ENCODE data around the gene PVRIG.
"Not testable (repeated sequence)": the region's sequence is repeated elsewhere in the genome, so short reads cannot be mapped to it uniquely, and the experiment has no call there.

Gene PVRIG

GRCh38 chr7:100195901-100196322, 23.8 kb upstream of the PVRIG start:
- DNase-seq, result not testable (repeated sequence)

DNA sequence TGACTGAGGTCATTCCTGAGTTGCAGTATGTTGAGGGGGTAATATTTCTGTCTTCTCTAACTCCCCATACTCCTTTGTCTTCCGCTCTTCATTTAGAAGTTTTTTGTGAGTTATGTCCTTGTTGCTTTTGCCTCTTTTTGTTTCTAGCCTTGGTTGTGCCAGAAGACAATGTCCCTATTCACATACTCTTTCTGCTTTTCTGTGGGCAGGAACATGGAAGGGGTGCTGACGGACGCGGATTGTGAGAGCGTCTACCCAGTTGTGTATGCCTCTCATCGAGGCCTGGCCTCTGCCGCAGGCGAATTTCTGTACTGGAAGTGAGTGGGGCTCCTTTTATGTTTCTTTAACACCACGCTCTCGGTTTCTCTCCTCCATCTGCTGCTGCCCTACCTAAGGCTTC, 21.5 kb upstream of the PVRIG start:
- no peak for DNase-seq

DNA sequence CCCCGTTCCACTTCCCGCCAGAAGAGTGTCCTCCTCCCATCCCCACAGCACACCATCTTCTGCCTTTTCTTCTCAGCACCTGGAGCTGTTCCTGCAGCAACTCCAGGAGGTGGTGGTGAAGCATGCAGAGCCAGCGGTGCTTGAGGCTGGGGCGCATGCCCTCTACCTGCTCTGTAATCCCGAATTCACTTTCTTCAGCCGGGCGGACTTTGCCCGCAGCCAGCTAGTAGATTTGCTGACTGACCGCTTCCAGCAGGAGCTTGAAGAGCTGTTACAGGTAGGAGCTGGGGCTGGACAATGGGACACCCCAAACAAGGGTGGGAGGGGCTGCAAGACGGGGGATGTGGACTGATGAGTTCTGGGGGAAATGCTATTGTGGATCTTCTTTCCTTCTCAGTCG, 19.1 kb upstream of the PVRIG start:
- DNase-seq, result no peak

GRCh38 chr7:100204454-100204853, 15.3 kb upstream of the PVRIG start:
- no peak for DNase-seq

- DNase-seq, result no peak
Measured at GRCh38 chr7:100208911-100209408, 10.8 kb upstream of the PVRIG start.

- no peak for DNase-seq
Measured at GRCh38 chr7:100209493-100209892, 10.3 kb upstream of the PVRIG start.

DNA sequence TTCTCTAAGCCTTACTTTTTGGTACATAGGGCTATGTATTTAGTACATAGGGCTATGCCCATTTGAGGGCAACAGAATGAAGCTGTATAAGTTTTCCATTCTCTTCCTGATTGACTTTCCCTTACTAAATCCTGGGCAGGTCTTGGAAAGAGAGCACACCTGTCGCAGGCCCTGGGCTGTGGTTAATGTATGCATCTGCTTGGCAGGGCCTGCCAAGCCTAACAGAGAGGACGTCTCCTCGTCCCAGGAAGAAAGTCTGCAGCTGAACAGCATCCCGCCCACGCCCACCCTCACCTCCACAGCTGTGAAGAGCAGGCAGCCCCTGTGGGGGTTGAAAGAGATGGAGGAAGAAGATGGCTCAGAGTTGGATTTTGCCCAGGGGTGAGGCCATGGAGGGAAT, 8.9 kb upstream of the PVRIG start:
- DNase-seq, result no peak

DNA sequence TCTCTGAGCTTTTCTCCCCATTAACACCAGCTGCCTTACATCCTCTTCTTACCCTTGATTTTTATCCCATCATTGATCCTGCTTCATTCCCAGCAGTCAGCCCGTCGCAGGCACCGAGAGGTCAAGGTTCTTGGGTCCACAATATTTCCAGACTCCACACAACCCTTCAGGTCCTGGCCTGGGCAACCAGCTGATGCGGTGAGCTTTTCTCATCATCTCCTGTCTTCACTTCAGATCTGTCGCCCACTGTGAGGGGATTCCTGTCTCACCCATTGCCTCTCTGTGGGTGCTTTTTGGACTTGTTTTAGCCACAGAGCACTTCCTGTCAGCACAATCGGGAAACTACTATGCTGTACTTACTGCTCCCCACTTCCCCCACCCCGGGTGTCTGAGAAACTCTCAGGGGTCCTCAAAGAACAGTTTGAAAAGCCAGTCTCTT, 8.4 kb upstream of the PVRIG start:
- no peak for DNase-seq

DNA sequence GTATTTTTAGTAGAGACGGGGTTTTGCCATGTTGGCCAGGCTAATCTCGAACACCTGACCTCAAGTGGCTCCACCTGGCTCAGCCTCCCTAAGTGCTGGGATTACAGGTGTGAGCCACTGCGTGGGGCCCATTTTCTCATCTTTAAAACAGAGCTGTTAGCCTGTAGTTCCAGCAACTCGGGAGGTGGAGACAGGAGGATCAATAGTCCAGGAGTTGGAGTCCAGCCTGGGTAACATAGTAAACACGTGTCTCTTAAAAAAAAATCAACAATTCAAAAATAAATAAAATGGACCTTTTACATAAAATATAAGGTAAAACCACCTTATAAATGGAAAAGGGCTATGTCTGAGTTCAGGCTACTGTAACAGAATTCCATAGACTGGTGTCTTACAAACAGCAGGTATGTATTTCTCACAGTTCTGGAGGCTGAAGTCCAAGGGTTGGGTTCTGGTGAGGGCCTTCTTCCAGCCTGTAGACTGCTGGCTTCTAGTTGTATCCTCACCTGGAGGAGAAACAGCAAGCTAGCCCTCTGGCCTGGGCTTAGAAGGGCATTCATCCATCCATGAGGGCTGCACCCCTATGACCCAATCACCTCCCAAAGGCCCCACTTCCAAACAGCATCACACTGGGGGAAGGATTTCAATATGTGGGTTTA, 7.0 kb upstream of the PVRIG start:
- DNase-seq, result no peak

DNA sequence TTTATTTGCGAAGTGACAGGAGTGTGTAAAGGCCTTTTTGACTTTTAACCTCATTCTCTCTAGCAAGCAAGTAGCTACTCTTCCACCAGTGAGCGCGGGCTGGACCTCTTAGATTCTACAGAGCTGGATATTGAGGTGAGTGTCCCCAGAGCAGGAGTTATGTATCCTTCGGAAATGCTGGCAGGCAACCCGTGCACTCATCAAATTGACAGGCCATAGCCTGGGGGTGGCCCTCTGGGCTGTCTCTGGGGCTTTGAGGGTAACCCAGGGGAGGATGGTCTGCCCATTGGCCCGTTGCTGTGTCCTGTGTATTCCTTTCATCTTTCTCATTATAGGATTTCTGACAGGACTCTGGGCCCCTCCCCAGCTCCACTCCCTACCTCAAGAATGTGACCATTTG, 6.1 kb upstream of the PVRIG start:
- no peak for DNase-seq

DNA sequence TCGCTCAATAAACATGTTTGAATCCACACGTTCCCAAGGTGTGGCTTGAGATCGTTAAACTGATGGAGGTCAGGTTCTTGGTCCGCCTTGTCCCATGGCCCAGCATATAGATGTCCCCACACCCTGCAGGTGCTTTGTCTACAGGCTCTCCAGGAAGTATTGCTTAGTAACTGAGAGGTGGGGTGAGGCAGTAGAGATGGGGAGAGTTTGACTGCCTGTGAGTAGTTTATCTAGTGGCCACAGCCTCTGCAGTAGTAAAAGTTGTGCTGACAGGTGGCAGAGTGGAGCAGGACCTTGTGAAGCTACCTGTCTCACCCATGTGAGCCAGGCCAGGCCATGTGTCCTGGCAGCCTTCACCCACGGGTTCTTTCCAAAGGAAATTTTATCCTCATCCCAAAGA, 5.4 kb upstream of the PVRIG start:
- DNase-seq, result not testable (repeated sequence)

DNA sequence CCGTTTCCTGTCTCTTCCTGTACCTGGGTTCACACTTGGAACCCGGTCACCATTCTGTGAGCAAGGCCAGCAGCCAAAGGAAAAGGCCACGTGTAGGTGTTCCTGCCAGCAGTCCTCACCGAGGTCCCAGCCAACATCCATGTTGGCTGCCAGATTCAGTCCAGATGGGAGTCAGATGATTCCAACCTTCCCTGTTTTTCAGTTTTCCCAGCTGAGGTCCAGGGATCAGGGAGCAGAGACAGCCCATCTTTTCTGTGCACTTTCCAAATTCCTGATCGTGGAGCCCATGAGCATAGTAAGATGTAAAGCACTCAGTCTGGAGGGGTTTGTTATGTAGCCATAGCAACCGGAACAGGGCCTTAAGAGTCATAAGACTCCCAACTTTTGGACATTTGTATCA, 3.9 kb upstream of the PVRIG start:
- DNase-seq, result peak in 8 of 14 donors; percentile 9 to 94 (median 24)

DNA sequence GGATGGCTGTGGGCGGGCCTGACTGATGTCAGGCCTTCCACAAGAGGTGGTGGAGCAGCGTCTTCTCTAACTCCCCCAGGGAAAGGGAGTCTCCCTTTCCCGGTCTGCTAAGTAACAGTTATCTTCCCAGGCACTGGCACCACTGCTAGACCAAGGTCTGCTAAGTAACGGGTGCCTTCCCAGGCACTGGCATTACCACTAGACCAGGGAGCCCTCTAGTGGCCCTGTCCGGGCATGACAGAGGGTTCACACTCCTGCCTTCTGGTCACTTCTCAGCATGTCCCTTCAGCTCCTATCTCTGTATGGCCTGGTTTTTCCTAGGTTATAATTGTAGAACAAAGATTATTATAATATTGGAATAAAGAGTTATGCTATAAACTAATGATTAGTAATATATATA, 1.8 kb upstream of the PVRIG start:
- DNase-seq, result peak in 12 of 14 donors; percentile 8 to 81 (median 54)

GRCh38 chr7:100219271-100219737, 445 bp upstream of the PVRIG start:
- DNase-seq, result no peak

- no peak for DNase-seq
Measured at GRCh38 chr7:100220586-100221230, 959 bp downstream of the PVRIG start.

GRCh38 chr7:100221231-100221718, 1.5 kb downstream of the PVRIG start:
- DNase-seq, result no peak

GRCh38 chr7:100221767-100222444, 2.2 kb downstream of the PVRIG start:
- no peak for DNase-seq

DNA sequence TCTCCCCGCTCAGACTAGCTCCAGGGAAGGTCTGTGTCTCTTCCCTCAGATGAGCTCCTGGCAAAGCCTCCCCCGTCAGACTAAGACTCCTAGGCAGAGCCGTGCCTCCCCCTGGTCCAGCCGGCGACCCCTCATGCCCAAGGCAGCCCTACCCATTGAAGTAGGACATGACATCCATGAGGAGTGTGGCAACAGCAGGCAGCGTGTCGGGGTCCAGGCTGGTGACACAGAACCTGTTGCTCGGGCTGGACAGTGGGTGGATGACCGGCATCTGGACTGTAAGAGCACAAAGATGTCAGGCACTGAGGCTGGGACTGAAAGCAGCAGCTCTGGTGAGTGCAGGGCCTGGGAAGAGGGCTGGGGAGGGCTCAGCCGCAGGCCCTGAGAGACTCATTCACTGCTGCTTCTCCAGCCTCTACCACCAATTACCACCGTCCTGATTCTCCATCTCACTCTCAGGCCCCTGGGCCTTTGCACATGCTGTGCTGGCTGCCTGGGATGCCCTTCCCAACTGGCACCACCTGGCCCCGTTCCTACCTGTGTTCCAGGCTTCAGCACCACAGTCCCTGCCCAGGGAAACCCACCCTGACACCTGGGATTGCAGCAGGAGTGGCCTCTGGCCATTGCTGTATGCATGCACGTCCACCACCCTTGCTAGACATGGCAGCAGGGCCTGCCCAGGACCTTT, 2.8 kb downstream of the PVRIG start:
- DNase-seq, result no peak

- not testable (repeated sequence) for DNase-seq
Measured at GRCh38 chr7:100223376-100223927, 3.7 kb downstream of the PVRIG start.

- not testable (repeated sequence) for DNase-seq
Measured at GRCh38 chr7:100224891-100225290, 5.1 kb downstream of the PVRIG start.

GRCh38 chr7:100234660-100235317, 15.0 kb downstream of the PVRIG start:
- DNase-seq, result not testable (repeated sequence)

GRCh38 chr7:100239975-100240374, 20.2 kb downstream of the PVRIG start:
- DNase-seq, result not testable (repeated sequence)
